ENCODE results near the gene SNAPIN. TPM values are rescaled to one million over a fixed set of nuclear protein-coding genes. Genes with fewer than 3 reads are reported as not detected.
A peak's percentile ranks its signal among the peaks of the same experiment; 100 is the strongest.

SNAPIN gene
- total RNA-seq, 1 experiment from 2014 or later: 46.8 TPM

DNA sequence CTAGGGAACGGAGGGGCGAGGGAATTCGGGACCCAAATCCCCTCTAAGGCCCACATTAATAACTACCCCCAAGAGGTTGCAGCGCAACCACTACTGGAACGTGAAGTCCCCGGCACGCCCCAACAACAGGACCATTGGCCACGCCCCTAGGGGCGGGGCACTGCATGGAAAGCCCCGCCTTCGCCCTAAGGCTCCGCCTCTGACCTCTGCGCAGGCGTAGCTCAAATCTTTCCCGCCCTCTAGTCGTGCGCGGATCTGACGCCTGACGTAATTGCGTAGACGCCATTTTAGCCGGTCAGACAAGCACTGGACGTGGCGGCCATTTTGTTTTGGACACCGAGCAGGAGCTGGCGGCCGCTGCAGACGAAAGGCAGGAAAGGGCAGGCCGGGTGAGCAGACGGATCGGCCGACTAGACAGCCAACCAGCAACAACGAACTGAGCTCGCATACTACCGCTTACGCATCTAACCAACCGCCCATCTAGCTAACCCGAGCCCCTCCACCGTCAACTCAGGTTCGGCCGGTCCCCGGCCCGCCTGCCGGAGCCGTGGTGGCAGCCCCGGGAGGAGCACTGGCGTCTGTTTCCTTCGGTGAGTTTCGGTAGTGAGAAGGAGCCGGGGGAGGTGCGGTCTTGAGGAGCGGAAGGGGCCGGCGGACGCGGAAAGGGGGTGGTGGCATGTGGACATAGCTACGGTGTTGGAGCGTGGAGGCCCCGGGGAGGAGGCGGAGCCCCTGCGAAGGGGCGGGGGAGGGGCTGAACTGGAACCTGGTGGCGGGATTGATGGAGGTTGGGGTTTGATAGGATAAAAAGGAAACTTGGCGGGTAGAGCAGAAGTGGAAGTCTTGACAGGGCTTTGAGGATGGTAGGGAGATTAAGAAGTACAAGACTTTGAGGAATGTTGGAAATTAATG lies 24.5 kb upstream of the SNAPIN start, which contains the start of gene CHTOP:
TSS of gene CHTOP (plus strand) at position 313 of the 912 bp plus-strand sequence. CDS start 2,523 bp downstream, outside the sequence.
- peak; percentile 97 for DNase-seq (ENCODE audit: low read depth, low spot score)
- POLR2A ChIA-PET: interaction anchor here (0.6 to 1.6 kb wide), 13 partner anchors 9 to 119 kb away, joined by 3 to 6 read pairs (median 3); partner anchors contain the start of gene S100A14
- H3K27me3 ChIP-seq (ENCODE audit: control insufficient read depth, insufficient read depth, low read length): no peaks in the 10 kb centered on the region
- H3K27ac ChIP-seq (ENCODE audit: low read length): peak within 1 kb of the TSS; percentile 92
- H3K36me3 ChIP-seq (ENCODE audit: control insufficient read depth, insufficient read depth, low read length): peaks cover 21% of the 10 kb centered on the region
- TSS peak; percentile 83 for BruUV-seq (replicated peaks)
- H3K9me3 ChIP-seq (ENCODE audit: control insufficient read depth, insufficient read depth, low read depth, low read length): no peaks in the 10 kb centered on the region
- in situ Hi-C loops (cut with HindIII; ENCODE audit: low pct_unique_long_range_greater_than_20kb, low sequenced_read_pairs): no loop called here
- CTCF ChIA-PET: interaction anchor here (0.6 to 1.6 kb wide), 6 partner anchors 21 to 123 kb away, joined by 4 to 7 read pairs (median 5); partner anchors contain the start of gene S100A16
- ATAC-seq: peak; percentile 95
- intact Hi-C loops (cut with micrococcal nuclease; ENCODE audit: unreplicated experiment): no loop called here
- TF ChIP-seq POLR2AphosphoS5 (IDR thresholded peaks at IDR 0.05; ENCODE audit: low read depth, low read length) (peak; percentile 89), SIN3A (IDR thresholded peaks at IDR 0.05; ENCODE audit: borderline replicate concordance, insufficient read depth, low read depth, low read length) (peak; percentile 32; the same call in 1 of the 2 replicates), REST (IDR thresholded peaks at IDR 0.05; ENCODE audit: insufficient read depth in 1 of 2, low read depth in 2 of 2, low read length in 1 of 2) (no peak)
- TF ChIP-seq, protein P1, sequence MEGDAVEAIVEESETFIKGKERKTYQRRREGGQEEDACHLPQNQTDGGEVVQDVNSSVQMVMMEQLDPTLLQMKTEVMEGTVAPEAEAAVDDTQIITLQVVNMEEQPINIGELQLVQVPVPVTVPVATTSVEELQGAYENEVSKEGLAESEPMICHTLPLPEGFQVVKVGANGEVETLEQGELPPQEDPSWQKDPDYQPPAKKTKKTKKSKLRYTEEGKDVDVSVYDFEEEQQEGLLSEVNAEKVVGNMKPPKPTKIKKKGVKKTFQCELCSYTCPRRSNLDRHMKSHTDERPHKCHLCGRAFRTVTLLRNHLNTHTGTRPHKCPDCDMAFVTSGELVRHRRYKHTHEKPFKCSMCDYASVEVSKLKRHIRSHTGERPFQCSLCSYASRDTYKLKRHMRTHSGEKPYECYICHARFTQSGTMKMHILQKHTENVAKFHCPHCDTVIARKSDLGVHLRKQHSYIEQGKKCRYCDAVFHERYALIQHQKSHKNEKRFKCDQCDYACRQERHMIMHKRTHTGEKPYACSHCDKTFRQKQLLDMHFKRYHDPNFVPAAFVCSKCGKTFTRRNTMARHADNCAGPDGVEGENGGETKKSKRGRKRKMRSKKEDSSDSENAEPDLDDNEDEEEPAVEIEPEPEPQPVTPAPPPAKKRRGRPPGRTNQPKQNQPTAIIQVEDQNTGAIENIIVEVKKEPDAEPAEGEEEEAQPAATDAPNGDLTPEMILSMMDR (IDR thresholded peaks at IDR 0.05): no peak
- H3K4me3 ChIP-seq (ENCODE audit: low read depth in 2 of 2, low read length in 2 of 2): peak within 1 kb of the TSS; percentile 75 to 93
- H3K4me1 ChIP-seq (ENCODE audit: control insufficient read depth, insufficient read depth, low read length): peaks cover 17% of the 10 kb centered on the region

GRCh38 chr1:153635872-153636271 lies 22.6 kb upstream of the SNAPIN start:
- Histone ChIP-seq H3K27me3 (ENCODE audit: control insufficient read depth, insufficient read depth, low read length) (no peaks in the 10 kb centered on the region), H3K9me3 (ENCODE audit: control insufficient read depth, insufficient read depth, low read depth, low read length) (no peaks in the 10 kb centered on the region), H3K4me1 (ENCODE audit: control insufficient read depth, insufficient read depth, low read length) (peaks cover 15% of the 10 kb centered on the region), H3K4me3 (ENCODE audit: low read depth in 2 of 2, low read length in 2 of 2) (peak overlapping the region; percentile 75 to 93), H3K36me3 (ENCODE audit: control insufficient read depth, insufficient read depth, low read length) (peaks cover 30% of the 10 kb centered on the region), H3K27ac (ENCODE audit: low read length) (peak overlapping the region; percentile 92)
- ChIA-PET POLR2A (no interaction called here), CTCF (no interaction called here)
- no TSS peak for BruUV-seq (replicated peaks)
- no peak for DNase-seq (ENCODE audit: low read depth, low spot score)
- in situ Hi-C loops (cut with HindIII; ENCODE audit: low pct_unique_long_range_greater_than_20kb, low sequenced_read_pairs): no loop called here
- no peak for TF ChIP-seq REST (IDR thresholded peaks at IDR 0.05; ENCODE audit: insufficient read depth in 1 of 2, low read depth in 2 of 2, low read length in 1 of 2)
- TF ChIP-seq, protein P1 (IDR thresholded peaks at IDR 0.05): no peak
- no peak for TF ChIP-seq SIN3A (IDR thresholded peaks at IDR 0.05; ENCODE audit: borderline replicate concordance, insufficient read depth, low read depth, low read length)
- TF ChIP-seq POLR2AphosphoS5 (IDR thresholded peaks at IDR 0.05; ENCODE audit: low read depth, low read length): no peak
- TF ChIP-seq TCF7L2 (IDR thresholded peaks at IDR 0.05; ENCODE audit: low read depth, low read length): no peak
- no peak for ATAC-seq
- intact Hi-C loops (cut with micrococcal nuclease; ENCODE audit: unreplicated experiment): no loop called here

All from Panc1 (cell line).